Fibroblast of lung (primary cell): Measurements from ENCODE around the gene VWA2. TPM values are rescaled to one million over a fixed set of nuclear protein-coding genes. Genes with fewer than 3 reads are reported as not detected.

ENCODE experiments used
- DNase-seq, 2 donors: peaks; one replicate each; pipeline versions ENCODE4 v3.0.0 to v3.0.0-alpha.2; 2010; ENCODE audit warnings: low read depth in 2 of 2
- H2AFZ ChIP-seq: 2 replicates; pipeline ENCODE4 v1.5.1; 2012; ENCODE audit warnings: low read length, control low read depth, inconsistent platforms
- H3K27ac ChIP-seq: 2 replicates; pipeline ENCODE4 v1.5.1; 2011; ENCODE audit warnings: low read length, control low read depth; ENCODE audit not compliant: insufficient read depth
- H3K27me3 ChIP-seq: 2 replicates; pipeline ENCODE4 v1.5.1; 2011; ENCODE audit warnings: mild to moderate bottlenecking, low read length; ENCODE audit not compliant: control insufficient read depth, insufficient read depth
- H3K36me3 ChIP-seq: 2 replicates; pipeline ENCODE4 v1.5.1; 2011; ENCODE audit warnings: low read length; ENCODE audit not compliant: control insufficient read depth, insufficient read depth
- H3K4me1 ChIP-seq: 2 replicates; pipeline ENCODE4 v1.5.1; 2011; ENCODE audit warnings: low read length; ENCODE audit not compliant: control insufficient read depth, insufficient read depth; ENCODE audit errors: extremely low read depth
- H3K4me2 ChIP-seq: 2 replicates; pipeline ENCODE4 v1.5.1; 2011; ENCODE audit warnings: low read length, control low read depth; ENCODE audit not compliant: insufficient read depth; ENCODE audit errors: extremely low read depth
- H3K4me3 ChIP-seq, 4 experiments: fragments of 200-600 bp in 1 of 4; sonication (generic) in 1 of 4; replicated peaks in 1 of 4; 2 replicates each; pipeline ENCODE4 v1.5.1; 2011 to 2016; ENCODE audit warnings: low read length in 4 of 4, low read depth in 3 of 4, mild to moderate bottlenecking in 3 of 4, control low read depth in 2 of 4, inconsistent platforms in 1 of 4, mixed read lengths in 1 of 4; ENCODE audit not compliant: insufficient read depth in 1 of 4; ENCODE audit errors: control extremely low read depth in 1 of 4
- H3K79me2 ChIP-seq: 2 replicates; pipeline ENCODE4 v1.5.1; 2012; ENCODE audit warnings: mild to moderate bottlenecking, low read length, inconsistent platforms; ENCODE audit not compliant: control insufficient read depth, insufficient read depth
- H3K9ac ChIP-seq: 2 replicates; pipeline ENCODE4 v1.5.1; 2011; ENCODE audit warnings: mild to moderate bottlenecking, low read length, control low read depth; ENCODE audit not compliant: insufficient read depth
- H3K9me3 ChIP-seq: 2 replicates; pipeline ENCODE4 v1.5.1; 2012; ENCODE audit warnings: low read depth, low read length; ENCODE audit not compliant: control insufficient read depth, insufficient read depth
- H4K20me1 ChIP-seq: 2 replicates; pipeline ENCODE4 v1.5.1; 2011; ENCODE audit warnings: low read length; ENCODE audit not compliant: control insufficient read depth, insufficient read depth; ENCODE audit errors: extremely low read depth
- EZH2 ChIP-seq: IDR thresholded peaks from 2 replicates; pipeline ENCODE4 v1.5.1; 2012; ENCODE audit warnings: low read length, control low read depth, mild to moderate bottlenecking; ENCODE audit errors: missing control alignments
- polyA plus RNA-seq, 2 donors: library from polyadenylated mRNA; depleted of rRNA in 1 of 2; stranded (reverse) in 1 of 2; unstranded in 1 of 2; fragments of >200 nt; gene quantifications; 2 replicates each; pipeline ENCODE4 v1.2.1, GENCODE V29; 2011 to 2012; ENCODE audit warnings: missing spikeins in 1 of 2
- total RNA-seq: library from RNA; depleted of rRNA; stranded (reverse); fragments of >200 nt; gene quantifications from 2 replicates; pipeline ENCODE4 v1.2.1, GENCODE V29; 2014
- TF ChIP-seq, protein P1 (sequence below), 2 donors: IDR thresholded peaks in 1 of 2; conservative IDR thresholded peaks in 1 of 2; 1 replicate in 1 of 2; 2 replicates in 1 of 2; pipeline ENCODE4 v1.5.1; 2011 to 2012; ENCODE audit warnings: low read length in 2 of 2, control low read depth in 1 of 2, inconsistent platforms in 1 of 2, low read depth in 1 of 2, mild to moderate bottlenecking in 1 of 2

Gene VWA2
- total and polyA plus RNA-seq, 2 donors (not counting 1 experiment from before 2014, with no cell fraction given) = 0.11 to 0.17 TPM

DNA sequence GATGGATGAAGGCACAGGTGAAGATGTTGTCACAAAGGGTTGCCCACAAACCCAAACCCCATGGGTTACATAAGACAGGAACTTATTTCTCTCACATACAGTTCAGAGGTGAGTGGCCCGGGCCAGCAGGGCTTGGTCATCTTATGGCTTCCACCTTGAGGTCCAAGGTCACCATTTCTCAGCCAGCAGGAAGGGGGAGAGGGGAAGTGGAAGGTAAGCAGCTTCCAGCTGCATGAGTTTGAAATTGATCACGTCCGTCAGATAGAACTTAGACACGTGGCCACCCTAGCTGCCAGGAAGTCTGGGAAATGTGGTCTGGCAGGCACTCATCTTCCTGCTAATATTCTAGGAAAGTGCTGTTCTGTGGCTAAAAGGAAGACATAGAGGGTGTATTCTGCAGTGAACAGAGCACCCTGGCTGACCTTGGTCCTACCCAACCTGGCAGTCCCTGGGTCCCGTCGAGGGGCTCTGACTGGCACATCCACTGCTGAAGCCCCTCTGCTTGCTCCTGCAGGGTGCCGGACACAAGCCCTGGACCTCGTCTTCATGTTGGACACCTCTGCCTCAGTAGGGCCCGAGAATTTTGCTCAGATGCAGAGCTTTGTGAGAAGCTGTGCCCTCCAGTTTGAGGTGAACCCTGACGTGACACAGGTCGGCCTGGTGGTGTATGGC, 49.5 kb downstream of the VWA2 start:
- no peaks in the 10 kb centered on the region for H3K79me2 ChIP-seq
- H3K4me1 ChIP-seq = peaks cover 3% of the 10 kb centered on the region
- H3K36me3 ChIP-seq = no peaks in the 10 kb centered on the region
- TF ChIP-seq, protein P1, sequence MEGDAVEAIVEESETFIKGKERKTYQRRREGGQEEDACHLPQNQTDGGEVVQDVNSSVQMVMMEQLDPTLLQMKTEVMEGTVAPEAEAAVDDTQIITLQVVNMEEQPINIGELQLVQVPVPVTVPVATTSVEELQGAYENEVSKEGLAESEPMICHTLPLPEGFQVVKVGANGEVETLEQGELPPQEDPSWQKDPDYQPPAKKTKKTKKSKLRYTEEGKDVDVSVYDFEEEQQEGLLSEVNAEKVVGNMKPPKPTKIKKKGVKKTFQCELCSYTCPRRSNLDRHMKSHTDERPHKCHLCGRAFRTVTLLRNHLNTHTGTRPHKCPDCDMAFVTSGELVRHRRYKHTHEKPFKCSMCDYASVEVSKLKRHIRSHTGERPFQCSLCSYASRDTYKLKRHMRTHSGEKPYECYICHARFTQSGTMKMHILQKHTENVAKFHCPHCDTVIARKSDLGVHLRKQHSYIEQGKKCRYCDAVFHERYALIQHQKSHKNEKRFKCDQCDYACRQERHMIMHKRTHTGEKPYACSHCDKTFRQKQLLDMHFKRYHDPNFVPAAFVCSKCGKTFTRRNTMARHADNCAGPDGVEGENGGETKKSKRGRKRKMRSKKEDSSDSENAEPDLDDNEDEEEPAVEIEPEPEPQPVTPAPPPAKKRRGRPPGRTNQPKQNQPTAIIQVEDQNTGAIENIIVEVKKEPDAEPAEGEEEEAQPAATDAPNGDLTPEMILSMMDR (conservative IDR thresholded peaks at IDR 0.05 in 1 of 2, IDR thresholded peaks at IDR 0.05 in 1 of 2; ENCODE audit: low read depth in 1 of 2, low read length in 2 of 2) = no peak
- no peak for TF ChIP-seq EZH2
- H3K9ac ChIP-seq = no peak overlapping the region
- H4K20me1 ChIP-seq = no peaks in the 10 kb centered on the region
- H3K27ac ChIP-seq = no peak overlapping the region
- peaks cover 3% of the 10 kb centered on the region for H3K27me3 ChIP-seq
- H3K4me3 ChIP-seq = no peak overlapping the region
- no peak overlapping the region for H3K4me2 ChIP-seq
- no peak for DNase-seq
- no peak overlapping the region for H2AFZ ChIP-seq
- H3K9me3 ChIP-seq = no peaks in the 10 kb centered on the region

DNA sequence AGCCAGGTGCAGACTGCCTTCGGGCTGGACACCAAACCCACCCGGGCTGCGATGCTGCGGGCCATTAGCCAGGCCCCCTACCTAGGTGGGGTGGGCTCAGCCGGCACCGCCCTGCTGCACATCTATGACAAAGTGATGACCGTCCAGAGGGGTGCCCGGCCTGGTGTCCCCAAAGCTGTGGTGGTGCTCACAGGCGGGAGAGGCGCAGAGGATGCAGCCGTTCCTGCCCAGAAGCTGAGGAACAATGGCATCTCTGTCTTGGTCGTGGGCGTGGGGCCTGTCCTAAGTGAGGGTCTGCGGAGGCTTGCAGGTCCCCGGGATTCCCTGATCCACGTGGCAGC, 50.0 kb downstream of the VWA2 start:
- TF ChIP-seq, protein P1 (conservative IDR thresholded peaks at IDR 0.05 in 1 of 2, IDR thresholded peaks at IDR 0.05 in 1 of 2; ENCODE audit: low read depth in 1 of 2, low read length in 2 of 2) = no peak
- no peak for TF ChIP-seq EZH2
- Histone ChIP-seq H3K36me3 (no peaks in the 10 kb centered on the region), H2AFZ (no peak overlapping the region), H3K4me2 (no peak overlapping the region), H3K9ac (no peak overlapping the region), H3K4me3 (no peak overlapping the region), H3K27ac (no peak overlapping the region), H3K27me3 (peaks cover 3% of the 10 kb centered on the region), H3K79me2 (no peaks in the 10 kb centered on the region), H3K9me3 (no peaks in the 10 kb centered on the region), H3K4me1 (peaks cover 3% of the 10 kb centered on the region), H4K20me1 (no peaks in the 10 kb centered on the region)
- DNase-seq = no peak

DNA sequence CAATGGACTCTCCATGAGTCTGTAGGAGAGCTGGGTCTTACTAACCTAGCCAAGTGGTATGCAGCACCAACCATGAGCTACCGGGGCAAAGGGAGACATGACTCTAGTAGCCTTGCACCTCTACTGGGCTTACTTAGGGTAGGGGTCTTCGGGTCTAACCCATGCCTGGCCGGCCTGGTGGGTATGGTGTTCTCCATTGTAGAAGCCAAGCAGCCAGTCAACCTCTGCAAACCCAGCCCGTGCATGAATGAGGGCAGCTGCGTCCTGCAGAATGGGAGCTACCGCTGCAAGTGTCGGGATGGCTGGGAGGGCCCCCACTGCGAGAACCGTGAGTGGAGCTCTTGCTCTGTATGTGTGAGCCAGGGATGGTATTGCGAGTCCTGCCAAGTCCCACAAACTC, 51.0 kb downstream of the VWA2 start:
- Histone ChIP-seq H3K4me1 (peaks cover 3% of the 10 kb centered on the region), H3K79me2 (no peaks in the 10 kb centered on the region), H3K4me2 (no peak overlapping the region), H3K27ac (no peak overlapping the region), H3K9me3 (no peaks in the 10 kb centered on the region), H4K20me1 (no peaks in the 10 kb centered on the region), H3K9ac (no peak overlapping the region), H2AFZ (no peak overlapping the region), H3K4me3 (no peak overlapping the region), H3K36me3 (no peaks in the 10 kb centered on the region), H3K27me3 (no peaks in the 10 kb centered on the region)
- TF ChIP-seq EZH2 = no peak
- TF ChIP-seq, protein P1 (conservative IDR thresholded peaks at IDR 0.05 in 1 of 2, IDR thresholded peaks at IDR 0.05 in 1 of 2; ENCODE audit: low read depth in 1 of 2, low read length in 2 of 2) = no peak
- DNase-seq = no peak
